ENCODE data around the gene PLXDC1. TPM values are rescaled to one million over a fixed set of nuclear protein-coding genes. Genes with fewer than 3 reads are reported as not detected.

The PLXDC1 gene
- total RNA-seq, 4 donors from 2014 or later: 0.49 to 4.5 (median 2.4) TPM

DNA sequence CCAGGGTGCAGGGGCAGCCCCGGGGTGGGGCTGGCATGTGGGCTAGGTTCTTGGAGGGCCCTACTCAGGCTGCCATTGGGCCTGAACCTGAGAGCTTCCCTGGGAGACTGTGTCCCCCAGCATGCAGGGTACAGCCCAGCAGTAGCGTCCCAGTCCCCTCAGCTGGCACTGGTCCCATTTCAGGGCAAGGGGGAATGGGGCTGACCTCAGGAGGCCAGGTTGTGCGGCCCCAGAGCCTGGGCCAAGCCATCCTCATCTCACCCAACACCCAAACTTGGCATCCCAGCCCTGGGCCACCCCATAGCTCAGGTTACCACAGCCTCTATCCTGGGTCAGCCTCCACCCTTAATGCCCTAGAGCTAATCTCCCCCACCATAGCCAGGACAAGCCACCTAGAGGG lies 6.3 kb downstream of the PLXDC1 start:
- H3K27me3 ChIP-seq: no peaks in the 10 kb centered on the region
- no peak for ATAC-seq
- H3K36me3 ChIP-seq: no peaks in the 10 kb centered on the region
- in situ Hi-C loops (cut with MboI; ENCODE audit: low sequenced_read_pairs in 4 of 4) (loop anchor here (5.0 to 10.0 kb wide), 4 partner anchors 80 to 163 kb away; no protein-coding TSS in a partner anchor), intact Hi-C loops (cut with DNase I; ENCODE audit: low total_unique reads) (loop anchor here (5.0 kb wide), 1 partner anchor 143 kb away; no protein-coding TSS in a partner anchor)
- peaks cover 4 to 6% of the 10 kb centered on the region in 2 donors for H3K4me1 ChIP-seq
- no peaks in the 10 kb centered on the region for H3K9me3 ChIP-seq
- H3K27ac ChIP-seq: peak overlapping the region; percentile 27 to 71 (median 52)
- no peak for TF ChIP-seq POLR2A (IDR thresholded peaks at IDR 0.05)
- TF ChIP-seq, protein P1, sequence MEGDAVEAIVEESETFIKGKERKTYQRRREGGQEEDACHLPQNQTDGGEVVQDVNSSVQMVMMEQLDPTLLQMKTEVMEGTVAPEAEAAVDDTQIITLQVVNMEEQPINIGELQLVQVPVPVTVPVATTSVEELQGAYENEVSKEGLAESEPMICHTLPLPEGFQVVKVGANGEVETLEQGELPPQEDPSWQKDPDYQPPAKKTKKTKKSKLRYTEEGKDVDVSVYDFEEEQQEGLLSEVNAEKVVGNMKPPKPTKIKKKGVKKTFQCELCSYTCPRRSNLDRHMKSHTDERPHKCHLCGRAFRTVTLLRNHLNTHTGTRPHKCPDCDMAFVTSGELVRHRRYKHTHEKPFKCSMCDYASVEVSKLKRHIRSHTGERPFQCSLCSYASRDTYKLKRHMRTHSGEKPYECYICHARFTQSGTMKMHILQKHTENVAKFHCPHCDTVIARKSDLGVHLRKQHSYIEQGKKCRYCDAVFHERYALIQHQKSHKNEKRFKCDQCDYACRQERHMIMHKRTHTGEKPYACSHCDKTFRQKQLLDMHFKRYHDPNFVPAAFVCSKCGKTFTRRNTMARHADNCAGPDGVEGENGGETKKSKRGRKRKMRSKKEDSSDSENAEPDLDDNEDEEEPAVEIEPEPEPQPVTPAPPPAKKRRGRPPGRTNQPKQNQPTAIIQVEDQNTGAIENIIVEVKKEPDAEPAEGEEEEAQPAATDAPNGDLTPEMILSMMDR (IDR thresholded peaks at IDR 0.05 in 4 of 5, conservative IDR thresholded peaks at IDR 0.05 in 1 of 5): no peak
- no peak for DNase-seq
- H3K4me3 ChIP-seq: no peak overlapping the region

DNA sequence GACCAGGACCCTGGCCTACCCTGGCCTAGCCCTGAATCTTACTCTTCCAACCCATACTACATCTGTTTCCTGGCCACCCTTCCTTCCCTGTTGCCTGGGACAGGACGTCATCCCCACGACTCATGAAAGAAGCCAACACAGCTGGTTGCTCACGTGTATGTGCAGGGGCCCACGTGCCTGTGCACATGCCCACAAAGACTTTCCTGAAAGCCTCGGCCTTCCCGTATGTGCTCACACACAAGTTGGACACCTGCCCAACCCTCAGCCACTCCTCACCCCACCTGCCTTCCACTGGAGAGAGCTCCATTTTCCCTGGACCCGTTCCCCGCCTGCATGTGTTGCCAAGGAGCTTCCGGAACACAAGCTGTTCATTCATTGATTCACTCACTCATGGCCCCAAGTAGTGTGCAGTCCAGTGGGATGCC lies 7.0 kb downstream of the PLXDC1 start:
- H3K4me3 ChIP-seq: no peak overlapping the region
- H3K27me3 ChIP-seq: no peaks in the 10 kb centered on the region
- TF ChIP-seq POLR2A (IDR thresholded peaks at IDR 0.05): no peak
- TF ChIP-seq, protein P1 (IDR thresholded peaks at IDR 0.05 in 4 of 5, conservative IDR thresholded peaks at IDR 0.05 in 1 of 5): no peak
- in situ Hi-C loops (cut with MboI; ENCODE audit: low sequenced_read_pairs in 4 of 4): loop anchor here in 2 of 4 donors (10.0 kb wide), 2 partner anchors 80 to 160 kb away; no protein-coding TSS in a partner anchor
- DNase-seq (peak; percentile 83 to 90), ATAC-seq (peak; percentile 77 to 83)
- no peaks in the 10 kb centered on the region for H3K36me3 ChIP-seq
- H3K27ac ChIP-seq: peak overlapping the region; percentile 51 to 71 (median 68)
- intact Hi-C loops (cut with DNase I; ENCODE audit: low total_unique reads): no loop called here
- H3K9me3 ChIP-seq: no peaks in the 10 kb centered on the region
- H3K4me1 ChIP-seq: peaks cover 4 to 6% of the 10 kb centered on the region in 2 donors

DNA sequence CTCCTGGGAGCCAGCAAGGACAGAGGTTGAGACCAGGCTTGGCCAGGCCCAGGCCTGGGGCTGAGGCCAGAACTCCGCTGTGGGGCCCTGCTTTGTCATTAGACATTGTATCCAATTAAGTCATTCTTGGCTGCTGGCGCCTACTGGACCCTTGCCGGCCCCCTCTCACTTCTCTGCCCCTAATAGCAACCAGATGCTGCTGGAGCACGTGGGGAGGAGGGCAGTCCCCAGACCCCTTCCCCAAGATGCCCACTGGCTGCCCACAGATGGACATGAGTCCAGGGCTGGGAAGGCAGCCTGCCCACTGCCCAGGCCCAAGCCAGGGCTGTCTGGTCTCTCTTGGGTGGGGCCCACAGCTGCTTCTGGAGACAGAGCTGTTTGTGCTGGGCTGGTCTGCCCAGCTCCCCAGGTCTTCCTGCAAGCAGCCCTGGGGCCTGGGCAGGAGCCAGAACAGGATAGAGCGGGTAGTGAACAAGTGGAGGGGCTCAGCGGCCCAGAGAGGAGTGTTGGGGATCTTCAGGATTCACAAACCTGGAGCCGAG lies 7.8 kb downstream of the PLXDC1 start:
- peaks cover 4 to 6% of the 10 kb centered on the region in 2 donors for H3K4me1 ChIP-seq
- peak overlapping the region; percentile 51 to 71 (median 68) for H3K27ac ChIP-seq
- H3K4me3 ChIP-seq: no peak overlapping the region
- ATAC-seq (peak; percentile 42), DNase-seq (peak; percentile 22 to 58)
- intact Hi-C loops (cut with DNase I; ENCODE audit: low total_unique reads): no loop called here
- in situ Hi-C loops (cut with MboI; ENCODE audit: low sequenced_read_pairs in 4 of 4): loop anchor here in 2 of 4 donors (10.0 kb wide), 2 partner anchors 79 to 159 kb away; no protein-coding TSS in a partner anchor
- TF ChIP-seq POLR2A (IDR thresholded peaks at IDR 0.05): no peak
- TF ChIP-seq, protein P1 (IDR thresholded peaks at IDR 0.05 in 4 of 5, conservative IDR thresholded peaks at IDR 0.05 in 1 of 5): no peak
- no peaks in the 10 kb centered on the region for H3K27me3 ChIP-seq
- H3K9me3 ChIP-seq: no peaks in the 10 kb centered on the region
- H3K36me3 ChIP-seq: no peaks in the 10 kb centered on the region

DNA sequence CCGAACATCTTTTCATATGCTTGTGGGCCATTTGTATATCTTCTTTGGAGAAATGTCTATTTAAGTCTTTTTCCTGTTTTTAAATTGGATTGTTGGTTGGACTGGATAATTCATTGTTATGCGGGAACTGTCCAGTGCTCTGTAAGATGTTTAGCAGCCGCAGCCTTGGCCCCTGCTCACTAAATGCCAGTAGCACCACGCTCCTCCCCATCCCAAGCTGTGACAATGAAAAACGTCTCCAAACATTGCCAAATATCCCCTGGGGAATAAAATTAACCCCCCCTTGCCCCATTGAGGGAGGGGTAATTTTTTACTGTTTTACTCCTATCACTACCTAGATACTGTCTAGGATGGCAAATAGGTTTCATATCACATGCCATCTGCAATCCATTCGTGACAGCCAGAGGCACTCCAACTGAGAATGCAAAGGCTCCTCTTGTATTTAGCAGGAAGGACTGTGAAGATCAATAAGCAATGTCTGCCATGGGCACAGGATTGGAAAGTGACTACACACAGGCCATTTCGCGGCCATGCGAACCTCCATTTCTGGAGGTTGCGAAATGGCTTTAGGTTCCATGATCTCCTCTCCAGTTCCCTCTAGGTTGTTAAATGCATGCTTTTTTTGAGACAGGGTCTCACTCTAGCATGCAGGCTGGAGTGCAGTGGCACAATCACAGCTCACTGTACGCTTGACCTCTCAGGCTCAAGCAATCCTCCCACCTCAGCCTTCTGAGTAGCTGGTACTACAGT lies 9.3 kb downstream of the PLXDC1 start:
- H3K27me3 ChIP-seq: no peaks in the 10 kb centered on the region
- DNase-seq (no peak), ATAC-seq (no peak)
- no peaks in the 10 kb centered on the region for H3K36me3 ChIP-seq
- intact Hi-C loops (cut with DNase I; ENCODE audit: low total_unique reads) (no loop called here), in situ Hi-C loops (cut with MboI; ENCODE audit: low sequenced_read_pairs in 4 of 4) (loop anchor here in 2 of 4 donors (10.0 kb wide), 2 partner anchors 77 to 157 kb away; no protein-coding TSS in a partner anchor)
- H3K27ac ChIP-seq: no peak overlapping the region
- H3K4me3 ChIP-seq: no peak overlapping the region
- TF ChIP-seq POLR2A (IDR thresholded peaks at IDR 0.05): no peak
- TF ChIP-seq, protein P1 (IDR thresholded peaks at IDR 0.05 in 4 of 5, conservative IDR thresholded peaks at IDR 0.05 in 1 of 5): no peak
- H3K9me3 ChIP-seq: no peaks in the 10 kb centered on the region
- H3K4me1 ChIP-seq: peaks cover 4 to 6% of the 10 kb centered on the region in 2 donors

Data from gastrocnemius medialis (tissue), 4 donors.